Right atrium auricular region (tissue), 2 donors: Measurements from ENCODE around the gene CERK. TPM values are rescaled to one million over a fixed set of nuclear protein-coding genes. Genes with fewer than 3 reads are reported as not detected.

Experiments
- DNase-seq: peaks from one replicate; pipeline ENCODE4 v3.0.0-alpha.2; 2019; ENCODE audit warnings: low spot score
- H3K27ac ChIP-seq, 2 donors: fragments of 200-600 bp; sonication (generic); 1 replicate in 1 of 2; 2 replicates in 1 of 2; pipeline ENCODE4 v1.5.1; 2016 to 2019
- H3K27me3 ChIP-seq, 2 donors: fragments of 200-600 bp; sonication (generic); one replicate each; pipeline versions ENCODE4 v1.5.1 to v1.6.0; 2017 to 2019
- H3K36me3 ChIP-seq: fragments of 200-600 bp; sonication (generic); one replicate; pipeline ENCODE4 v1.5.1; 2016
- H3K4me1 ChIP-seq, 2 donors: fragments of 200-600 bp; sonication (generic); one replicate each; pipeline versions ENCODE4 v1.5.1 to v1.6.0; 2017 to 2019
- H3K4me3 ChIP-seq, 2 donors: fragments of 200-600 bp; sonication (generic); 1 replicate in 1 of 2; 2 replicates in 1 of 2; pipeline ENCODE4 v1.5.1; 2017 to 2019; ENCODE audit warnings: mild to moderate bottlenecking in 1 of 2, moderate library complexity in 1 of 2
- H3K9me3 ChIP-seq, 2 donors: fragments of 200-600 bp; sonication (generic); one replicate each; pipeline ENCODE4 v1.5.1; 2019
- CTCF ChIP-seq, 2 donors: fragments of 200-600 bp; sonication (generic); IDR thresholded peaks; one replicate each; pipeline ENCODE4 v1.5.1; 2019; ENCODE audit warnings: antibody characterized with exemption in 2 of 2
- total RNA-seq, 2 donors: library from RNA; depleted of rRNA; stranded (reverse); fragments of >200 nt; gene quantifications; one replicate each; pipeline ENCODE4 v1.1.0, GENCODE V29; 2016

The CERK gene
- total RNA-seq, 2 donors from 2014 or later, result 46.0 to 59.8 TPM

- Histone ChIP-seq H3K27ac (peak overlapping the region; percentile 6 to 67), H3K9me3 (no peaks in the 10 kb centered on the region), H3K36me3 (peaks cover 57% of the 10 kb centered on the region), H3K27me3 (no peaks in the 10 kb centered on the region), H3K4me3 (no peak overlapping the region), H3K4me1 (peaks cover 0 to 31% of the 10 kb centered on the region in 2 donors)
- DNase-seq, result no peak
- TF ChIP-seq CTCF (IDR thresholded peaks at IDR 0.05), result no peak
These were observed 66.1 kb downstream of the CERK start for GRCh38 chr22:46671824-46672432.

GRCh38 chr22:46669201-46669600 lies 68.9 kb downstream of the CERK start:
- peaks cover 0 to 18% of the 10 kb centered on the region in 2 donors for H3K4me1 ChIP-seq
- no peak overlapping the region for H3K27ac ChIP-seq
- no peaks in the 10 kb centered on the region for H3K27me3 ChIP-seq
- H3K9me3 ChIP-seq, result no peaks in the 10 kb centered on the region
- H3K4me3 ChIP-seq, result no peak overlapping the region
- TF ChIP-seq CTCF (IDR thresholded peaks at IDR 0.05), result no peak
- peaks cover 68% of the 10 kb centered on the region for H3K36me3 ChIP-seq
- DNase-seq, result no peak

GRCh38 chr22:46668116-46668515 lies 69.9 kb downstream of the CERK start:
- DNase-seq, result no peak
- H3K27ac ChIP-seq, result no peak overlapping the region
- peaks cover 0 to 12% of the 10 kb centered on the region in 2 donors for H3K4me1 ChIP-seq
- no peaks in the 10 kb centered on the region for H3K27me3 ChIP-seq
- peaks cover 75% of the 10 kb centered on the region for H3K36me3 ChIP-seq
- no peak for TF ChIP-seq CTCF (IDR thresholded peaks at IDR 0.05)
- no peaks in the 10 kb centered on the region for H3K9me3 ChIP-seq
- H3K4me3 ChIP-seq, result no peak overlapping the region

GRCh38 chr22:46667245-46667623 lies 70.8 kb downstream of the CERK start:
- no peak for TF ChIP-seq CTCF (IDR thresholded peaks at IDR 0.05)
- Histone ChIP-seq H3K4me1 (peaks cover 0 to 13% of the 10 kb centered on the region in 2 donors), H3K27ac (no peak overlapping the region), H3K27me3 (no peaks in the 10 kb centered on the region), H3K36me3 (peaks cover 77% of the 10 kb centered on the region), H3K4me3 (no peak overlapping the region), H3K9me3 (no peaks in the 10 kb centered on the region)
- no peak for DNase-seq

- no peaks in the 10 kb centered on the region for H3K27me3 ChIP-seq
- no peak for TF ChIP-seq CTCF (IDR thresholded peaks at IDR 0.05)
- H3K36me3 ChIP-seq, result peaks cover 77% of the 10 kb centered on the region
- peaks cover 0 to 18% of the 10 kb centered on the region in 2 donors for H3K4me1 ChIP-seq
- no peaks in the 10 kb centered on the region for H3K9me3 ChIP-seq
- peak overlapping the region in 1 of 2 donors; percentile 31 for H3K27ac ChIP-seq
- DNase-seq, result no peak
- no peak overlapping the region for H3K4me3 ChIP-seq
These were observed 71.3 kb downstream of the CERK start for GRCh38 chr22:46666577-46667244.
